Activated CD8-positive, alpha-beta memory T cell treated with anti-CD3 and anti-CD28 coated beads for 36 hours (primary cell): ENCODE results near the gene SLX4IP. TPM values are rescaled to one million over a fixed set of nuclear protein-coding genes. Genes with fewer than 3 reads are reported as not detected.

Experiments
- CTCF ChIA-PET: fragments of 350-600 bp; sonication (Branson Sonifier 250); formaldehyde crosslinking; loops from one replicate; lab custom pipeline; 2021; ENCODE audit warnings: antibody characterized with exemption; lab: Charles Lee
- POLR2A ChIA-PET: fragments of 350-600 bp; sonication (Branson Sonifier 250); formaldehyde crosslinking; loops from one replicate; lab custom pipeline; 2021; ENCODE audit warnings: antibody characterized with exemption; lab: Charles Lee
- total RNA-seq, 2 experiments: library from RNA; stranded (reverse); gene quantifications; one replicate each; pipeline ENCODE4 v1.2.3, GENCODE V29; 2021

Gene SLX4IP
- total RNA-seq, 2 experiments from 2014 or later: 6.1 to 7.0 TPM

- CTCF ChIA-PET: interaction anchor here (0.6 kb wide), 1 partner anchor 129 kb away, joined by 4 read pairs; no protein-coding TSS in a partner anchor
Measured at GRCh38 chr20:10487142-10488136, 52.3 kb downstream of the SLX4IP start.

GRCh38 chr20:10488534-10488933, 53.4 kb downstream of the SLX4IP start:
- ChIA-PET POLR2A (no interaction called here), CTCF (no interaction called here)

More at GRCh38 chr20:10487142-10488136, 52.3 kb downstream of the SLX4IP start:
- POLR2A ChIA-PET: no interaction called here

- POLR2A ChIA-PET: no interaction called here
- CTCF ChIA-PET: no interaction called here
Measured at GRCh38 chr20:10489853-10490252, 54.7 kb downstream of the SLX4IP start.

- ChIA-PET POLR2A (no interaction called here), CTCF (no interaction called here)
Measured at GRCh38 chr20:10490257-10490656, 55.2 kb downstream of the SLX4IP start.

GRCh38 chr20:10490706-10491105, 55.6 kb downstream of the SLX4IP start:
- POLR2A ChIA-PET: no interaction called here

GRCh38 chr20:10492065-10492464, 57.0 kb downstream of the SLX4IP start:
- ChIA-PET POLR2A (no interaction called here), CTCF (no interaction called here)

More at GRCh38 chr20:10490706-10491105, 55.6 kb downstream of the SLX4IP start:
- CTCF ChIA-PET: no interaction called here

- ChIA-PET POLR2A (no interaction called here), CTCF (no interaction called here)
Measured at GRCh38 chr20:10492844-10493243, 57.7 kb downstream of the SLX4IP start.

GRCh38 chr20:10495173-10495572, 60.1 kb downstream of the SLX4IP start:
- ChIA-PET CTCF (interaction anchor here (0.6 kb wide), 1 partner anchor 137 kb away, joined by 3 read pairs; no protein-coding TSS in a partner anchor), POLR2A (no interaction called here)

GRCh38 chr20:10496465-10496864, 61.4 kb downstream of the SLX4IP start:
- ChIA-PET CTCF (no interaction called here), POLR2A (no interaction called here)

GRCh38 chr20:10497283-10497682, 62.2 kb downstream of the SLX4IP start:
- ChIA-PET CTCF (no interaction called here), POLR2A (no interaction called here)

- ChIA-PET CTCF (no interaction called here), POLR2A (no interaction called here)
Measured at GRCh38 chr20:10497791-10498190, 62.7 kb downstream of the SLX4IP start.

- ChIA-PET CTCF (no interaction called here), POLR2A (no interaction called here)
Measured at GRCh38 chr20:10498200-10498599, 63.1 kb downstream of the SLX4IP start.

- POLR2A ChIA-PET: no interaction called here
- CTCF ChIA-PET: no interaction called here
Measured at GRCh38 chr20:10501402-10501801, 66.3 kb downstream of the SLX4IP start.

GRCh38 chr20:10502098-10502526, 67.0 kb downstream of the SLX4IP start:
- ChIA-PET POLR2A (no interaction called here), CTCF (no interaction called here)

GRCh38 chr20:10504608-10504993, 69.5 kb downstream of the SLX4IP start:
- POLR2A ChIA-PET: no interaction called here
- CTCF ChIA-PET: no interaction called here

- ChIA-PET CTCF (no interaction called here), POLR2A (no interaction called here)
Measured at GRCh38 chr20:10504994-10505730, 70.1 kb downstream of the SLX4IP start.

GRCh38 chr20:10505827-10506226, 70.7 kb downstream of the SLX4IP start:
- CTCF ChIA-PET: no interaction called here
- POLR2A ChIA-PET: no interaction called here

GRCh38 chr20:10507052-10507451, 71.9 kb downstream of the SLX4IP start:
- ChIA-PET CTCF (no interaction called here), POLR2A (no interaction called here)

GRCh38 chr20:10508060-10508459, 73.0 kb downstream of the SLX4IP start:
- POLR2A ChIA-PET: no interaction called here
- CTCF ChIA-PET: no interaction called here
